ENCODE measurements around the gene PLCB1.

DNA sequence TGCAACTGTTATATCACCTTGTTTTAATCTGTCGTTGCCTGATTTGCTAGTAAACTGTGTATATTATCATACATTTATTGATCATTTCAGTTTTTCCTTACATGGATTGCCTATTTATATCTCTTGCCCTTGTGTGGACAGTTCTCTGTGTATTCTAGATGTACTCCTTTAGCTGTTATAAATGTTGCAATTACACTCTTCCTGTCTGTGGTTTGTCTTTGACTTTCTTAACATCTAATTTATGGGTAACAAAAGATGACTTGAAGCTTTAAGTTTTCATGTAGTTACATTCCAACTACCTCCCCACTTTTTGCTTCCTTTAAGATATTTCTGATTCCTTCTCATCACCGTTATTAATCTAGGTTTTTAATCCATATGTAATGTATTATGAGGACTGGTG, 22.6 kb downstream of the PLCB1 start:
- TF ChIP-seq, protein P1, sequence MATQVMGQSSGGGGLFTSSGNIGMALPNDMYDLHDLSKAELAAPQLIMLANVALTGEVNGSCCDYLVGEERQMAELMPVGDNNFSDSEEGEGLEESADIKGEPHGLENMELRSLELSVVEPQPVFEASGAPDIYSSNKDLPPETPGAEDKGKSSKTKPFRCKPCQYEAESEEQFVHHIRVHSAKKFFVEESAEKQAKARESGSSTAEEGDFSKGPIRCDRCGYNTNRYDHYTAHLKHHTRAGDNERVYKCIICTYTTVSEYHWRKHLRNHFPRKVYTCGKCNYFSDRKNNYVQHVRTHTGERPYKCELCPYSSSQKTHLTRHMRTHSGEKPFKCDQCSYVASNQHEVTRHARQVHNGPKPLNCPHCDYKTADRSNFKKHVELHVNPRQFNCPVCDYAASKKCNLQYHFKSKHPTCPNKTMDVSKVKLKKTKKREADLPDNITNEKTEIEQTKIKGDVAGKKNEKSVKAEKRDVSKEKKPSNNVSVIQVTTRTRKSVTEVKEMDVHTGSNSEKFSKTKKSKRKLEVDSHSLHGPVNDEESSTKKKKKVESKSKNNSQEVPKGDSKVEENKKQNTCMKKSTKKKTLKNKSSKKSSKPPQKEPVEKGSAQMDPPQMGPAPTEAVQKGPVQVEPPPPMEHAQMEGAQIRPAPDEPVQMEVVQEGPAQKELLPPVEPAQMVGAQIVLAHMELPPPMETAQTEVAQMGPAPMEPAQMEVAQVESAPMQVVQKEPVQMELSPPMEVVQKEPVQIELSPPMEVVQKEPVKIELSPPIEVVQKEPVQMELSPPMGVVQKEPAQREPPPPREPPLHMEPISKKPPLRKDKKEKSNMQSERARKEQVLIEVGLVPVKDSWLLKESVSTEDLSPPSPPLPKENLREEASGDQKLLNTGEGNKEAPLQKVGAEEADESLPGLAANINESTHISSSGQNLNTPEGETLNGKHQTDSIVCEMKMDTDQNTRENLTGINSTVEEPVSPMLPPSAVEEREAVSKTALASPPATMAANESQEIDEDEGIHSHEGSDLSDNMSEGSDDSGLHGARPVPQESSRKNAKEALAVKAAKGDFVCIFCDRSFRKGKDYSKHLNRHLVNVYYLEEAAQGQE (IDR thresholded peaks at IDR 0.05; ENCODE audit: insufficient read depth in 1 of 2, low read depth in 2 of 2, low read length in 2 of 2): no peak
- no peak for TF ChIP-seq TAF1 (IDR thresholded peaks at IDR 0.05; ENCODE audit: borderline replicate concordance, insufficient read depth, low read length)
